Mucosa of gallbladder (tissue), 1 donor: ENCODE measurements around the gene CFAP206. TPM values are rescaled to one million over a fixed set of nuclear protein-coding genes. Genes with fewer than 3 reads are reported as not detected.
"Not testable (repeated sequence)": the region's sequence is repeated elsewhere in the genome, so short reads cannot be mapped to it uniquely, and the experiment has no call there.

Source experiments
- DNase-seq: peaks from one replicate; pipeline ENCODE4 v3.0.0-alpha.2; 2020; ENCODE audit warnings: low spot score
- total RNA-seq: library from RNA; stranded (reverse); gene quantifications from one replicate; pipeline ENCODE4 v1.2.1, GENCODE V29; 2021
- donor health status: DM: no; HTN: no; CAD: no.

The CFAP206 gene
- total RNA-seq, 1 donor from 2014 or later = 0.40 TPM

GRCh38 chr6:87420360-87420759, 12.6 kb downstream of the CFAP206 start:
- DNase-seq = no peak

GRCh38 chr6:87421576-87421975, 13.8 kb downstream of the CFAP206 start:
- DNase-seq = no peak

GRCh38 chr6:87426789-87427188, 19.0 kb downstream of the CFAP206 start:
- DNase-seq = no peak

GRCh38 chr6:87430499-87430898, 22.7 kb downstream of the CFAP206 start:
- DNase-seq = no peak

GRCh38 chr6:87431263-87431662, 23.5 kb downstream of the CFAP206 start:
- DNase-seq = no peak

GRCh38 chr6:87436435-87436834, 28.7 kb downstream of the CFAP206 start:
- DNase-seq = peak; percentile 57

GRCh38 chr6:87441711-87442110, 33.9 kb downstream of the CFAP206 start:
- no peak for DNase-seq

GRCh38 chr6:87444362-87444761, 36.6 kb downstream of the CFAP206 start:
- no peak for DNase-seq

GRCh38 chr6:87465051-87465450, 57.3 kb downstream of the CFAP206 start:
- DNase-seq = no peak

- DNase-seq = peak; percentile 84
Observed at GRCh38 chr6:87472525-87473418, 65.0 kb downstream of the CFAP206 start, which contains the start of gene SLC35A1. SLC35A1 (plus strand) TSS chr6:87472974; CDS start chr6:87473004, 30 bp downstream.

GRCh38 chr6:87473419-87473903, 65.7 kb downstream of the CFAP206 start:
- no peak for DNase-seq

GRCh38 chr6:87481931-87482330, 74.2 kb downstream of the CFAP206 start:
- no peak for DNase-seq

GRCh38 chr6:87482366-87482765, 74.6 kb downstream of the CFAP206 start:
- DNase-seq = no peak

- DNase-seq = no peak
Observed at GRCh38 chr6:87483929-87484328, 76.2 kb downstream of the CFAP206 start.

- no peak for DNase-seq
Observed at GRCh38 chr6:87484491-87484890, 76.7 kb downstream of the CFAP206 start.

GRCh38 chr6:87487555-87487954, 79.8 kb downstream of the CFAP206 start:
- no peak for DNase-seq

GRCh38 chr6:87489326-87489725, 81.6 kb downstream of the CFAP206 start:
- not testable (repeated sequence) for DNase-seq

- DNase-seq = no peak
Observed at GRCh38 chr6:87494761-87495422, 87.1 kb downstream of the CFAP206 start.

GRCh38 chr6:87498048-87498447, 90.3 kb downstream of the CFAP206 start:
- DNase-seq = no peak

GRCh38 chr6:87501809-87502572, 94.2 kb downstream of the CFAP206 start:
- no peak for DNase-seq

- no peak for DNase-seq
Observed at GRCh38 chr6:87504441-87504840, 96.7 kb downstream of the CFAP206 start.
